Gastrocnemius medialis (tissue), 4 donors: ENCODE results near the gene CCP110.

Experiments used
- POLR2A ChIP-seq, 2 donors: fragments of 450-650 bp; IDR thresholded peaks; one replicate each; pipeline ENCODE4 v1.6.1; 2017; ENCODE audit warnings: antibody characterized with exemption in 2 of 2, mild to moderate bottlenecking in 2 of 2, moderate library complexity in 2 of 2
- TF ChIP-seq, protein P1 (sequence below), 5 experiments: fragments of 450-650 bp in 3 of 5; fragments of 200-600 bp in 2 of 5; sonication (generic) in 2 of 5; IDR thresholded peaks in 4 of 5; conservative IDR thresholded peaks in 1 of 5; 1 replicate in 4 of 5; 2 replicates in 1 of 5; pipeline ENCODE4 v1.5.1; 2016 to 2019; ENCODE audit warnings: antibody characterized with exemption in 5 of 5, mild to moderate bottlenecking in 3 of 5, moderate library complexity in 3 of 5

DNA sequence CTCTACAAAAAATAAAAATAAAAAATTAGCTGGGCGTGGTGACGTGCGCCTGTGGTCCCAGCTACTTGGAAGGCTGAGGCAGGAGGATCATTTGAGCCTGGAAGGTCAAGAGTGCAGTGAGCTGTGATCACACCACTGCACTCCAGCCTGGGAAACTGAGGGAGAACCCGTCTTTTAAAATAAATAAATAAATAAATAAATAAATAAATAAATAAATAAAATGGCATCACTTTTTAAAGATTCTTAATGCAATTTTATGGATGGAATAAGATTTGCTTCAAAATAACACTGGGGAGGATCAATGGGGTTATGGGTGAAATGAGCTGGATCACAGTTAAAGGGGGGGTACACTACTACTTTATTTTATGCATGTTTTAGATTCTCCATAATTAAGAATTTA, 16.8 kb upstream of the CCP110 start:
- TF ChIP-seq, protein P1, sequence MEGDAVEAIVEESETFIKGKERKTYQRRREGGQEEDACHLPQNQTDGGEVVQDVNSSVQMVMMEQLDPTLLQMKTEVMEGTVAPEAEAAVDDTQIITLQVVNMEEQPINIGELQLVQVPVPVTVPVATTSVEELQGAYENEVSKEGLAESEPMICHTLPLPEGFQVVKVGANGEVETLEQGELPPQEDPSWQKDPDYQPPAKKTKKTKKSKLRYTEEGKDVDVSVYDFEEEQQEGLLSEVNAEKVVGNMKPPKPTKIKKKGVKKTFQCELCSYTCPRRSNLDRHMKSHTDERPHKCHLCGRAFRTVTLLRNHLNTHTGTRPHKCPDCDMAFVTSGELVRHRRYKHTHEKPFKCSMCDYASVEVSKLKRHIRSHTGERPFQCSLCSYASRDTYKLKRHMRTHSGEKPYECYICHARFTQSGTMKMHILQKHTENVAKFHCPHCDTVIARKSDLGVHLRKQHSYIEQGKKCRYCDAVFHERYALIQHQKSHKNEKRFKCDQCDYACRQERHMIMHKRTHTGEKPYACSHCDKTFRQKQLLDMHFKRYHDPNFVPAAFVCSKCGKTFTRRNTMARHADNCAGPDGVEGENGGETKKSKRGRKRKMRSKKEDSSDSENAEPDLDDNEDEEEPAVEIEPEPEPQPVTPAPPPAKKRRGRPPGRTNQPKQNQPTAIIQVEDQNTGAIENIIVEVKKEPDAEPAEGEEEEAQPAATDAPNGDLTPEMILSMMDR (IDR thresholded peaks at IDR 0.05 in 4 of 5, conservative IDR thresholded peaks at IDR 0.05 in 1 of 5): no peak
- no peak for TF ChIP-seq POLR2A (IDR thresholded peaks at IDR 0.05)
